LNCAP (cell line): ENCODE results near the gene FBXL17.

Experiments
- TF ChIP-seq, protein P1 (sequence below): fragments of 450-650 bp; IDR thresholded peaks from 2 replicates; pipeline ENCODE4 v1.5.1; 2017; ENCODE audit warnings: mild to moderate bottlenecking

Gene FBXL17

DNA sequence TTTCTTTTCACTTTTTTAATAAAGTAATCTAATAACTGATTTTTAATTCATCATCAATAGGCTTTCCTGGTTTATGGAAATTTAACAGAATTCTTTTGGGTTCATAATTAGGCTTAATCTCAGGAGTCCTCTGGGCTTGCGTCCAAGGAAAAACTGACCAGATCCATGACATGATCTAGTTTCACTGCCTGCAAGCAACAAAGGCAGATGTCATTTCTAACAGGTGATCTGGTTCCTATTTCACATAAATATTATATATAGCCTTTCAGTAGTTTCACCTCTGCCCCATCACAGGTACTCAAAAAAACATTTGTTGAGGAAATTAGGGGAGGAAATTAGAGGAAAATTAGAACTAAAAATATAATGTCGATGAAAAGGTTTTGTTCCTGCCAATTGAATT is 126.4 kb downstream of the FBXL17 start:
- TF ChIP-seq, protein P1, sequence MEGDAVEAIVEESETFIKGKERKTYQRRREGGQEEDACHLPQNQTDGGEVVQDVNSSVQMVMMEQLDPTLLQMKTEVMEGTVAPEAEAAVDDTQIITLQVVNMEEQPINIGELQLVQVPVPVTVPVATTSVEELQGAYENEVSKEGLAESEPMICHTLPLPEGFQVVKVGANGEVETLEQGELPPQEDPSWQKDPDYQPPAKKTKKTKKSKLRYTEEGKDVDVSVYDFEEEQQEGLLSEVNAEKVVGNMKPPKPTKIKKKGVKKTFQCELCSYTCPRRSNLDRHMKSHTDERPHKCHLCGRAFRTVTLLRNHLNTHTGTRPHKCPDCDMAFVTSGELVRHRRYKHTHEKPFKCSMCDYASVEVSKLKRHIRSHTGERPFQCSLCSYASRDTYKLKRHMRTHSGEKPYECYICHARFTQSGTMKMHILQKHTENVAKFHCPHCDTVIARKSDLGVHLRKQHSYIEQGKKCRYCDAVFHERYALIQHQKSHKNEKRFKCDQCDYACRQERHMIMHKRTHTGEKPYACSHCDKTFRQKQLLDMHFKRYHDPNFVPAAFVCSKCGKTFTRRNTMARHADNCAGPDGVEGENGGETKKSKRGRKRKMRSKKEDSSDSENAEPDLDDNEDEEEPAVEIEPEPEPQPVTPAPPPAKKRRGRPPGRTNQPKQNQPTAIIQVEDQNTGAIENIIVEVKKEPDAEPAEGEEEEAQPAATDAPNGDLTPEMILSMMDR, result no peak

DNA sequence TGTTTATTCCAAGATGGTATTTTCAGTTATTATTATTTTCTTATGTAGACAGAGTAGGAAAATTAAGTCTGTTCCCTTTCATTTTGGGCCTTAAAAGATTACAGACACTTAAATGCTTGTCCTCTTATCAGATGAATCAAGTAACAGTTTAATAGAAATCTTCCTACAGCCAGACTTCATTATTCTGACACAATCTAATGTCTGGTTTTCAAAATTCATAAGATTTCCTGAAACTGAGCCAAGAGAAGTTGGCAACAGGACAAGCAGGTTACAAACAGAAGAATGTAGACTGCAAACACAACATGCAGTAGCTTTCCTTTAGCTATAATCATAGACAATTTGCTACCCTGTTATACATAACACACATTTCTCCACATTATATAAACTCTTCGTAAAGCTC is 130.5 kb downstream of the FBXL17 start:
- TF ChIP-seq, protein P1, result no peak

- TF ChIP-seq, protein P1, result no peak
These were observed 132.0 kb downstream of the FBXL17 start for GRCh38 chr5:108249785-108250426.

- TF ChIP-seq, protein P1, result no peak
These were observed 132.7 kb downstream of the FBXL17 start for GRCh38 chr5:108249095-108249784.

DNA sequence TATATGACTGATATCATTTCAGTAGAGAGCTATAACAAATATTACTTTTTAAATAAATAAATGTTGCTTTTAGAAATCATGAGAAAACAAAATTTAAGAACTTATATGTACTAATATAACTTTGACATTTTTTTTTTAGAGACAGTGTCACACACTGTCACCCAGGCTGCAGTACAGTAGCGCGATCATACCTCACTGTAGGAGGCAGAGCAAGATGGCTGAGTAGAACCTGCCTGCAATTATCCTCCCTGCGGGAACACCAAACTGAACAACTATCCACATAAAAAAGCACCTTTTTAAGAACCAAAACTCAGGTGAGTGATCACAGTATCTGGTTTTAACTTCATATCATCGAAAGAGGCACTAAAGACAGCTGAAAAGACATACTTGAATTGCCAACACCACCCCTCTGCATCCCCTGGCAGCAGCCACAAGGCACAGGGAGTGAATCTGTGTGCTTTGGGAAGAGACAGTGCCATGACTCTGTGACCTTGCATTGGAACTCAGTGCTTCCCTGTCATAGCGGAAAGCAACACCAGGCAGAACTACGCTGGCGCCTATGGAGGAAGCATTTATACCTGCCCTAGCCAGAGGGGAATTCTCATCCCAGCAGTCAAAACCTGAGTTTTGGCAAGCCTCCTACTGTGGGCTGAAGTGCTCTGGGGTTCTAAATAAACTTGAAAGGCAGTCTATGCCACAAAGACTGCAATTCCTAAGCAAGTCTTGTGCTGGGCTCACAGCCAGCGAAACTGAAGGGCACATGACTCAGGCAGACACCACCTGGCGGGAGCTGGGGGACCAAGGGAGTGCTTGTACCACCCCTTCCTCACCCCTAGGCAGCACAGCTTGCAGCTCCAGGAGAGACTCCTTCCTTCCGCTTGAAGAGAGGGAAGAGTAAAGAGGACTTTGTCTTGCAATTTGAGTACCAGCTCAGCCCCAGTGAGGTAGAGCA is 142.7 kb downstream of the FBXL17 start:
- TF ChIP-seq, protein P1, result no peak

GRCh38 chr5:108238461-108238860 is 143.4 kb downstream of the FBXL17 start:
- TF ChIP-seq, protein P1, result no peak

DNA sequence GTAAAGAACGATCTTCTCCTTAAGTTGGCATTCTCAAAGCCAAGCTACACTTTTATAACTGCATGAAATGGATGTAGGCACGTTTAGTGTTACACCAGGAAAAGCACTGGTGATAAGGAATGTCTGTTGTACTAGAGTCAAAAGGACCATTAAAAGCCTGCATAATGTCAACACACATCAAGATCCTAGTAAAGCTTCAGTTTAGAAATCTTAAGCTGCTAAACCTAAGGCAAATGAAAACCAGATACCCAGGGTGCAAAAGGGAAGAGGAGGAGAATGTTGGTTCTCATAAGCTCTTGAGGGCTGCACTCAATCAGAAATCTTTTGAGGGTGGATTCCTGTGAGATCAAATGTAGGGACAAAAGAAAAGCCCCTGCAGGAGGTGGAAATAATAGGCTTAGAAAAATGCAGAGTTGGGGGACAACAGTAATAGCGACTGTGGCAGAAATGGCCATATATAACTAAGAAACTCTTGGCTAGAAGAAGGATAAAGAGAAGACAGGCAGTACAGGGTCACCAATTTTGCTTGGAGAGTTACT is 148.2 kb downstream of the FBXL17 start:
- TF ChIP-seq, protein P1, result no peak
